IMR-90 (cell line): Measurements from ENCODE around the gene SEPTIN5. TPM values are rescaled to one million over a fixed set of nuclear protein-coding genes. Genes with fewer than 3 reads are reported as not detected.

ENCODE experiments used
- ATAC-seq: fragments of 200-7000 bp; cut with Tn5 transposase; 2 replicates; pipeline ENCODE4 v1.9.1; 2020; ENCODE audit warnings: low read depth, mild to moderate bottlenecking, moderate library complexity
- BruUV-seq: library from RNA; stranded (reverse); fragments of 400-500 nt; replicated peaks from 2 replicates; lab custom pipeline; 2021; lab: Mats Ljungman, UMichigan
- CTCF ChIA-PET: fragments of 300-600 bp; formaldehyde crosslinking; extraction: SDS; loops from one replicate; lab custom pipeline; 2021; ENCODE audit warnings: antibody characterized with exemption; lab: Yijun Ruan, JAX
- POLR2A ChIA-PET: fragments of 300-600 bp; sonication (Branson Sonifier 250); formaldehyde crosslinking; loops from one replicate; lab custom pipeline; 2022; ENCODE audit warnings: antibody characterized with exemption; ENCODE audit not compliant: unreplicated experiment; lab: Charles Lee
- DNase-seq: peaks from one replicate; pipeline ENCODE4 v3.0.0; 2013
- H2AFZ ChIP-seq: replicated peaks from 2 replicates; pipeline ENCODE3; 2013; ENCODE audit warnings: low read length, mild to moderate bottlenecking; ENCODE audit not compliant: poor library complexity
- H2AK5ac ChIP-seq: 2 replicates; pipeline ENCODE4 v1.6.1; 2013; ENCODE audit warnings: low read depth, low read length, inconsistent platforms
- H2AK9ac ChIP-seq: replicated peaks from 2 replicates; pipeline ENCODE3; 2013; ENCODE audit warnings: mild to moderate bottlenecking, low read depth, low read length, moderate library complexity; ENCODE audit not compliant: poor library complexity
- H2BK120ac ChIP-seq: 2 replicates; pipeline ENCODE4 v1.6.1; 2013; ENCODE audit warnings: low read depth, low read length, inconsistent platforms
- H2BK15ac ChIP-seq: 3 replicates; pipeline ENCODE4 v1.6.1; 2013; ENCODE audit warnings: low read depth, low read length, inconsistent platforms
- H2BK20ac ChIP-seq: 2 replicates; pipeline ENCODE4 v1.6.1; 2013; ENCODE audit warnings: low read depth, mild to moderate bottlenecking, inconsistent platforms, low read length, moderate library complexity
- H2BK5ac ChIP-seq: 2 replicates; pipeline ENCODE4 v1.6.1; 2013; ENCODE audit warnings: mild to moderate bottlenecking, low read depth, low read length, inconsistent platforms; ENCODE audit not compliant: poor library complexity, severe bottlenecking
- H3K14ac ChIP-seq: replicated peaks from 2 replicates; pipeline ENCODE4 v1.6.1; 2013; ENCODE audit warnings: low read depth, low read length, inconsistent platforms
- H3K18ac ChIP-seq: 2 replicates; pipeline ENCODE4 v1.6.1; 2013; ENCODE audit warnings: low read depth, low read length, control low read depth
- H3K23ac ChIP-seq: 2 replicates; pipeline ENCODE4 v1.6.1; 2013; ENCODE audit warnings: low read depth, low read length, inconsistent platforms
- H3K27ac ChIP-seq: 2 replicates; pipeline ENCODE4 v1.5.1; 2013; ENCODE audit warnings: mild to moderate bottlenecking, control low read depth, low read length; ENCODE audit not compliant: insufficient read depth
- H3K27me3 ChIP-seq: 2 replicates; pipeline ENCODE4 v1.6.1; 2013; ENCODE audit warnings: low read length; ENCODE audit not compliant: control insufficient read depth, insufficient read depth
- H3K36me3 ChIP-seq: 2 replicates; pipeline ENCODE4 v1.6.1; 2013; ENCODE audit warnings: low read length, mixed read lengths; ENCODE audit not compliant: control insufficient read depth, insufficient read depth
- H3K4ac ChIP-seq: 2 replicates; pipeline ENCODE4 v1.6.1; 2013; ENCODE audit warnings: low read depth, low read length, inconsistent platforms
- H3K4me1 ChIP-seq: 2 replicates; pipeline ENCODE4 v1.6.1; 2013; ENCODE audit warnings: low read length, mixed read lengths; ENCODE audit not compliant: control insufficient read depth, insufficient read depth
- H3K4me2 ChIP-seq: 2 replicates; pipeline ENCODE4 v1.6.1; 2013; ENCODE audit warnings: low read depth, mild to moderate bottlenecking, control low read depth, low read length, moderate library complexity
- H3K4me3 ChIP-seq: 2 replicates; pipeline ENCODE4 v1.5.1; 2013; ENCODE audit warnings: low read depth, mild to moderate bottlenecking, control low read depth, low read length, moderate library complexity; ENCODE audit not compliant: insufficient read depth
- H3K56ac ChIP-seq: 2 replicates; pipeline ENCODE4 v1.6.1; 2013; ENCODE audit warnings: low read length, inconsistent platforms; ENCODE audit not compliant: insufficient read depth; ENCODE audit errors: extremely low read depth
- H3K79me1 ChIP-seq, 2 experiments: 2 replicates each; pipeline ENCODE4 v1.6.1; 2013; ENCODE audit warnings: low read length in 2 of 2, inconsistent platforms in 1 of 2, low read depth in 1 of 2
- H3K9ac ChIP-seq: 2 replicates; pipeline ENCODE4 v1.6.1; 2013; ENCODE audit warnings: low read depth, low read length, control low read depth
- H3K9me1 ChIP-seq: 2 replicates; pipeline ENCODE4 v1.6.1; 2013; ENCODE audit warnings: low read length, inconsistent platforms; ENCODE audit not compliant: insufficient read depth
- H3K9me3 ChIP-seq: 2 replicates; pipeline ENCODE4 v1.6.1; 2013; ENCODE audit warnings: low read length; ENCODE audit not compliant: control insufficient read depth, insufficient read depth
- H4K20me1 ChIP-seq: 2 replicates; pipeline ENCODE4 v1.6.1; 2013; ENCODE audit warnings: low read length, inconsistent platforms; ENCODE audit not compliant: insufficient read depth
- H4K5ac ChIP-seq: 2 replicates; pipeline ENCODE4 v1.6.1; 2013; ENCODE audit warnings: mild to moderate bottlenecking, low read depth, low read length, control low read depth
- H4K8ac ChIP-seq, 2 experiments: 2 replicates each; pipeline ENCODE4 v1.6.1; 2013; ENCODE audit warnings: low read depth in 2 of 2, low read length in 2 of 2, control low read depth in 1 of 2, inconsistent platforms in 1 of 2
- H4K91ac ChIP-seq: 2 replicates; pipeline ENCODE4 v1.6.1; 2013; ENCODE audit warnings: low read depth, low read length, inconsistent platforms; ENCODE audit not compliant: insufficient read depth
- BHLHE40 ChIP-seq: fragments of 150-350 bp; IDR thresholded peaks from 2 replicates; pipeline ENCODE4 v1.6.1; 2016; ENCODE audit warnings: mild to moderate bottlenecking, low read depth, low read length
- CEBPB ChIP-seq: IDR thresholded peaks from 2 replicates; pipeline ENCODE4 v1.6.1; 2012; ENCODE audit warnings: low read depth, low read length, improper control_type of control experiment
- CHD1 ChIP-seq: IDR thresholded peaks from 2 replicates; pipeline ENCODE4 v1.6.1; 2012; ENCODE audit warnings: low read depth, low read length, improper control_type of control experiment
- CTCF ChIP-seq: conservative IDR thresholded peaks from 2 replicates; pipeline ENCODE4 v1.5.1; 2012; ENCODE audit warnings: mild to moderate bottlenecking, low read depth, low read length, improper control_type of control experiment
- FOS ChIP-seq: fragments of 150-350 bp; IDR thresholded peaks from 2 replicates; pipeline ENCODE4 v1.6.1; 2016; ENCODE audit warnings: low read depth, low read length
- MAFK ChIP-seq: IDR thresholded peaks from 2 replicates; pipeline ENCODE4 v1.6.1; 2012; ENCODE audit warnings: low read depth, low read length, improper control_type of control experiment
- MAZ ChIP-seq: IDR thresholded peaks from 2 replicates; pipeline ENCODE4 v1.6.1; 2012; ENCODE audit warnings: low read depth, mild to moderate bottlenecking, low read length, improper control_type of control experiment, moderate library complexity, borderline replicate concordance
- MXI1 ChIP-seq: IDR thresholded peaks from 2 replicates; pipeline ENCODE4 v1.6.1; 2012; ENCODE audit warnings: low read depth, mild to moderate bottlenecking, low read length, moderate library complexity, borderline replicate concordance
- NFE2L2 ChIP-seq: fragments of 150-350 bp; IDR thresholded peaks from 2 replicates; pipeline ENCODE4 v1.6.1; 2016; ENCODE audit warnings: low read depth, mild to moderate bottlenecking, low read length
- POLR2A ChIP-seq: IDR thresholded peaks from 2 replicates; pipeline ENCODE4 v1.6.1; 2012; ENCODE audit warnings: mild to moderate bottlenecking, low read depth, low read length
- RAD21 ChIP-seq: IDR thresholded peaks from 2 replicates; pipeline ENCODE4 v1.6.1; 2012; ENCODE audit warnings: low read length, improper control_type of control experiment
- RCOR1 ChIP-seq: IDR thresholded peaks from 2 replicates; pipeline ENCODE4 v1.6.1; 2012; ENCODE audit warnings: mild to moderate bottlenecking, low read length, improper control_type of control experiment; ENCODE audit not compliant: insufficient replicate concordance
- RFX5 ChIP-seq: IDR thresholded peaks from 2 replicates; pipeline ENCODE4 v1.8.0; 2012; ENCODE audit warnings: low read depth, mild to moderate bottlenecking, low read length, moderate library complexity
- SMC3 ChIP-seq: fragments of 150-350 bp; IDR thresholded peaks from 2 replicates; pipeline ENCODE4 v1.6.1; 2016; ENCODE audit warnings: low read depth, mild to moderate bottlenecking, antibody characterized with exemption, low read length, moderate library complexity
- WGBS, 2 experiments: methylation state at CpG; one replicate each; pipeline versions ENCODE4 v1.1.5 to v1.1.7; 2013; ENCODE audit warnings: missing lambda C conversion rate in 2 of 2; ENCODE audit not compliant: insufficient read length in 1 of 2; ENCODE audit errors: extremely low coverage in 2 of 2; 5-methylcytosine and 5-hydroxymethylcytosine counted together
- dilution Hi-C: fragments of 300-500 bp; cut with HindIII; formaldehyde crosslinking; loops from one replicate; pipeline ENCODE4 v1.14.3; 2018; ENCODE audit warnings: low sequenced_read_pairs; ENCODE audit not compliant: unreplicated experiment
- in situ Hi-C: fragments of 300-500 bp; cut with MboI; formaldehyde crosslinking; loops from 3 replicates; pipeline ENCODE4 v1.14.3; 2019; ENCODE audit warnings: low sequenced_read_pairs, inconsistent platforms, mixed read lengths
- intact Hi-C: fragments of 100-400 bp; cut with micrococcal nuclease; formaldehyde crosslinking; loops from 2 replicates; pipeline ENCODE4 v1.10.0; 2022
- polyA plus RNA-seq, 3 experiments: library from polyadenylated mRNA; depleted of rRNA; stranded (reverse); fragments of >200 nt; gene quantifications; 2 replicates each; pipeline ENCODE4 v1.2.3, GENCODE V29; 2012; ENCODE audit warnings: low replicate concordance in 1 of 3
- total RNA-seq: library from RNA; depleted of rRNA; stranded (reverse); fragments of >200 nt; gene quantifications from 2 replicates; pipeline ENCODE4 v1.2.3, GENCODE V29; 2012
- TF ChIP-seq, protein P1 (sequence below): fragments of 150-350 bp; IDR thresholded peaks from 2 replicates; pipeline ENCODE4 v1.6.1; 2016; ENCODE audit warnings: low read depth, mild to moderate bottlenecking, low read length, moderate library complexity, borderline replicate concordance
- TF ChIP-seq, protein P2 (sequence below): fragments of 150-350 bp; IDR thresholded peaks from 2 replicates; pipeline ENCODE4 v1.6.1; 2017; ENCODE audit warnings: mild to moderate bottlenecking, antibody characterized with exemption, low read length, low read depth

The SEPTIN5 gene
- total and polyA plus RNA-seq, 2 of the 4 experiments (the other 2 are of a cell fraction): 16.8 to 20.7 TPM

DNA sequence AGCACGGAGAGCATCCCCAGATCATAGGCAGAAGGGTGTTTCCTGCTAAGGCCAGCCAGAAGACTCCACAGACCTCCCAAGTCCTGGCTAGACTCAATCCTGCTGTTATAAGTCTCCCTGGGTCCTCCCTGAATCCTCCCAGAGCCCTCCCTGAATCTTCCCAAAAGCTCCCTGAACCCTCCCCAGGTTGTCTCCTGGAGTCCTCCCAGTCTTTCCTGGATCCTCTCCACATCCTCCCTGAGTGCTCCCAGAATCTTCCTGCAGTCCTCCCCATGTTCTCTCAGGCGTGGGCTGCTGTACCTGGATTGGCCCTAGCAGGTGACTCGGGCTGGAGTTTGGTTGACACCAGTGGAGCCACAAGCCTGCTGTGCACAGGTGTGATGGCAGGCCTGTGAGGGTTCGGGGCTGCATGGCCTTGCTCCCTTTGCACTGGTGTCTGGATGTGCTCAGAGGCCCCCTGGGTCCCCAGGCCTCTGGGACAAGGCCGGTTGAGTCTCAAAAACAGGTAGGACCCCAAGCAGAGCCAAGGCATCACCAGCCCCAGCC lies 20.6 kb downstream of the SEPTIN5 start:
- no peak overlapping the region for H2BK120ac ChIP-seq
- in situ Hi-C loops: loop anchor here (5.0 kb wide), 1 partner anchor 177 kb away; no protein-coding TSS in a partner anchor
- TF ChIP-seq RCOR1 (no peak), MAZ (no peak), RAD21 (no peak), MXI1 (no peak), FOS (no peak), CHD1 (no peak), RFX5 (no peak), MAFK (no peak), CEBPB (no peak), POLR2A (no peak), NFE2L2 (no peak), SMC3 (no peak), BHLHE40 (no peak), CTCF (no peak)
- TF ChIP-seq, protein P1, sequence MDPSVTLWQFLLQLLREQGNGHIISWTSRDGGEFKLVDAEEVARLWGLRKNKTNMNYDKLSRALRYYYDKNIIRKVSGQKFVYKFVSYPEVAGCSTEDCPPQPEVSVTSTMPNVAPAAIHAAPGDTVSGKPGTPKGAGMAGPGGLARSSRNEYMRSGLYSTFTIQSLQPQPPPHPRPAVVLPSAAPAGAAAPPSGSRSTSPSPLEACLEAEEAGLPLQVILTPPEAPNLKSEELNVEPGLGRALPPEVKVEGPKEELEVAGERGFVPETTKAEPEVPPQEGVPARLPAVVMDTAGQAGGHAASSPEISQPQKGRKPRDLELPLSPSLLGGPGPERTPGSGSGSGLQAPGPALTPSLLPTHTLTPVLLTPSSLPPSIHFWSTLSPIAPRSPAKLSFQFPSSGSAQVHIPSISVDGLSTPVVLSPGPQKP: no peak
- TF ChIP-seq, protein P2, sequence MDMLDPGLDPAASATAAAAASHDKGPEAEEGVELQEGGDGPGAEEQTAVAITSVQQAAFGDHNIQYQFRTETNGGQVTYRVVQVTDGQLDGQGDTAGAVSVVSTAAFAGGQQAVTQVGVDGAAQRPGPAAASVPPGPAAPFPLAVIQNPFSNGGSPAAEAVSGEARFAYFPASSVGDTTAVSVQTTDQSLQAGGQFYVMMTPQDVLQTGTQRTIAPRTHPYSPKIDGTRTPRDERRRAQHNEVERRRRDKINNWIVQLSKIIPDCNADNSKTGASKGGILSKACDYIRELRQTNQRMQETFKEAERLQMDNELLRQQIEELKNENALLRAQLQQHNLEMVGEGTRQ: no peak
- DNase-seq (no peak), ATAC-seq (no peak)
- H3K4ac ChIP-seq: no peak overlapping the region
- H4K91ac ChIP-seq: no peak overlapping the region
- H3K9me1 ChIP-seq: no peaks in the 10 kb centered on the region
- no peaks in the 10 kb centered on the region for H3K79me1 ChIP-seq
- H3K9me3 ChIP-seq: no peaks in the 10 kb centered on the region
- no peak overlapping the region for H2BK20ac ChIP-seq
- no peak overlapping the region for H4K5ac ChIP-seq
- no peaks in the 10 kb centered on the region for H3K36me3 ChIP-seq
- H2AK9ac ChIP-seq: peak overlapping the region; percentile 35
- no peak overlapping the region for H3K23ac ChIP-seq
- 81% methylated on average over 3 of the region's 5 CpGs; no CpG with 5 or more reads in 1 of the 2 experiments for WGBS, 2 experiments
- H3K9ac ChIP-seq: no peak overlapping the region
- H3K27ac ChIP-seq: no peak overlapping the region
- peaks cover 2% of the 10 kb centered on the region for H3K4me1 ChIP-seq
- dilution Hi-C loops: no loop called here
- no peak overlapping the region for H3K18ac ChIP-seq
- H4K8ac ChIP-seq: no peak overlapping the region
- H4K20me1 ChIP-seq: no peaks in the 10 kb centered on the region
- POLR2A ChIA-PET: no interaction called here
- CTCF ChIA-PET: no interaction called here
- no peak overlapping the region for H3K14ac ChIP-seq
- H2BK15ac ChIP-seq: no peak overlapping the region
- no peak overlapping the region for H3K4me3 ChIP-seq
- H3K27me3 ChIP-seq: peaks cover 12% of the 10 kb centered on the region; the same call in 1 of the 2 replicates
- no peak overlapping the region for H3K56ac ChIP-seq
- H2BK5ac ChIP-seq: no peak overlapping the region
- H2AK5ac ChIP-seq: no peak overlapping the region
- BruUV-seq: no TSS peak
- no peak overlapping the region for H2AFZ ChIP-seq
- intact Hi-C loops: loop anchor here (5.0 kb wide), 2 partner anchors 117 to 277 kb away; partner anchors contain the start of genes GNB1L and RTL10
- H3K4me2 ChIP-seq: no peak overlapping the region
